CD4-positive, alpha-beta T cell treated with Interleukin-6 for 4 hours (primary cell): ENCODE measurements around the gene S1PR1.
"Not testable (repeated sequence)": the region's sequence is repeated elsewhere in the genome, so short reads cannot be mapped to it uniquely, and the experiment has no call there.

Experiments
- DNase-seq: peaks from one replicate; pipeline ENCODE4 v3.0.0-alpha.2; 2020; ENCODE audit warnings: mixed read lengths

S1PR1 gene

GRCh38 chr1:101236516-101237228 lies at the start of gene S1PR1:
Gene S1PR1, plus strand, starts transcription at chr1:101237019. Its CDS starts 1,966 bp downstream, at chr1:101238985.
- peak; percentile 88 for DNase-seq

DNA sequence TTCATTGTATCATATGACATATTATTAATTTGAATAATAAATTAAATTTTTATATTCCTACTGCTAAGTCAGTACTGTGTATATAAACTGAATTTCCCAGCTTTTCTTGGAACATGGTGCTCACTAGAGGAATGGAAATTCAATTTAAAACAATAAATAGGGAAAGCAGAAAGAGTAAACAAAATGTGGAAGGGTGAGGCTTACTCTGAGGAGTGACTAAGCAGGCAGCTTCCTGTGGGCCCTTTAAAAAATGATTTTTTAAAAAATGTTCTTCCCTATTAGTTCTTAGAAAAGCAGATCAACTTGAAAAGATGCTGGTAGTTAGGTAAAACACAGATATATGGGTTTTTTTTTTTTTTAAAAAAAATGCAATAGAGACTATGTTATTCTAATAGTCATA lies 49.5 kb upstream of the S1PR1 start:
- no peak for DNase-seq

DNA sequence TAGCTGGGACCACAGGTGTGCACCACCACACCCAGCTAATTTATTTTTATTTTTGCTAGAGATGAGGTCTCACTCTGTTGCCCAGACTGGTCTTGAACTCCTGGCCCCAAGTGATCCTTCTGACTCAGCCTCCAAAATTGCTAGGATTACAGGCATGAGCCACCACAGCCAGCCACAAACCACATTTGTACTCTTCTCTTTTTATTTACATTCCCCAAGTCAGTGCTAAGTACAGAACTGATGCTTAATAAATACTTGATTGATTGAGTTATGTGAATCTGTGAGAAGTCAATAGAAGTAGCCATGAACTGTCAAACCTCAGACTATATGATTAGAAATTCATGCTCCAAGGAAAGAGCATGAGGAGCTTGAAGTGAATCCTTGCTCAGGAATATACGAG lies 48.5 kb upstream of the S1PR1 start:
- DNase-seq = no peak

- not testable (repeated sequence) for DNase-seq
Measured at GRCh38 chr1:101188968-101189367, 47.9 kb upstream of the S1PR1 start.

GRCh38 chr1:101190441-101190840 lies 46.4 kb upstream of the S1PR1 start:
- DNase-seq = no peak

DNA sequence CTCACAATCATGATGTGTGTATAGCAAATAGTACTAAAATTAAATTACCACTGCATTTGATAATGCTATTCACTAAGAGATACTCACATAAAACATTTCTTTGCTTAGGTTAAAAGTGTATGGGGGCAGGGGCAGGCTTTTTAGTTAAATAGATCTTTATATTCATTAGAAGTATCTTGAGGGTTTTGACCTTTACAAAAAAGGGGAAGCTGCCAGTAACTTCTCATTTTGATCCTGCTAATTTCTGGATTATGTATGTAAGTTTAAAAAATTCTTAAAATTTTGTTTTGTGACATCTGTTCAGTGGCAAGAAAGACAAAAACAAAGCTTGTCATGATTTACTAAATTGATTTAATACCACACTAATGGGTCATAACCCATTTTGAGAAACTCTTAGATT lies 45.8 kb upstream of the S1PR1 start:
- no peak for DNase-seq

- no peak for DNase-seq
Measured at GRCh38 chr1:101193733-101194169, 43.1 kb upstream of the S1PR1 start.

DNA sequence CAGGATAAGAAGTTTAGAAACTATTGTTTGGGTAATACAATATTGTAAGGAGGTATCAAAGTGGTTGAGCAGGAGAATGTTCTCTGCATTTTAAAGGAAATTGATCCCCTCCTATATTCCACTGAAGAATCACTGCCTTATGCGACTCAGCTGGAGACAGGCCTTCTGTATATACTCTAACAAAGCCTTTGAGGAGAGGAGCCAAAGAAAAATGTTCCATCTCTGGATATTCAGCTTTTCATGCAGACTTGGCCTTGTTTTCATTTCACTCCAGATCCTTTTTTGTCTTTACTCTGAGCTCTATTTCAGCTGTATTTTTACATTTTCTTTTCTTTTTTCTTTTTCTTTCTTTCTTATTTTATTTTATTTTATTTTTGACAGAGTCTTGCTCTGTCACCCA lies 42.1 kb upstream of the S1PR1 start:
- DNase-seq = no peak

- no peak for DNase-seq
Measured at GRCh38 chr1:101196668-101197067, 40.2 kb upstream of the S1PR1 start.

DNA sequence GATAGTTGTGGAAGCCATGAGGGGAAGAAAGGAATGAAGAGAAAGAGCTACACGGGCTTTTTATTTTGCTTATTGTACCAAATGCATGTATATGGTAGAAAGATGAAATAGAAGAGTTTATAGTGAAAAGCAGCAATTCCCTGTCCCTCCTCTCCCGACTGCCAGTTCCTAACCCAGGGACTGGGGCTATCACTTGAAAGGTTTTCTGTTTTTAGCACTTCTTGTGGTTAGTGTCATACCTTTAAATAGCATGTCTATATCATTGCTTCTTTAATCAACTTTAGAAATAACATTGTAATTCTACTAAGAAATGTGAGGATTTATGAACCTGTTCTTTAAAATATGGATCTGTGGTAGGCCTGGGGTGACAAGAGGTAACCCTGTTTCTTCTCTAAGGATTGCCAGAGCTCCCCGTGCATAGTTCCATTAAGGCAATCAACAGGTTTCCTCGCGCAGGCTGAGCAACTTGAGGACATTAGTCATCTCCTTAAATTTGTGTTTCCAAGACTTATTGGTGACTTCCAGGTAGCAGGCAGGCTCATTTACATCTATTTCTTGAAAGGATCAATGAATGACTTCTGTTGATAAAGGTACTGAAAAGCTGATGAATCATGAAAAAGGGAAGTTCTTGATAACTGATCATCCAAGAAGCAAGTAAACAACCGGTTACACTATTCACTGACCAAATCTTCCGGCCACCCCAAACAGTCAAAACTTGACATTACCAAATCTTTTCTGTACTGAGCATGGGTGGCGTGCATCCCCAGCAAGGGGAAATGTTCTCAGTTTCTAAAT lies 37.8 kb upstream of the S1PR1 start:
- DNase-seq = no peak

GRCh38 chr1:101199637-101199982 lies 37.2 kb upstream of the S1PR1 start:
- DNase-seq = no peak

- DNase-seq = no peak
Measured at GRCh38 chr1:101200513-101200912, 36.3 kb upstream of the S1PR1 start.

DNA sequence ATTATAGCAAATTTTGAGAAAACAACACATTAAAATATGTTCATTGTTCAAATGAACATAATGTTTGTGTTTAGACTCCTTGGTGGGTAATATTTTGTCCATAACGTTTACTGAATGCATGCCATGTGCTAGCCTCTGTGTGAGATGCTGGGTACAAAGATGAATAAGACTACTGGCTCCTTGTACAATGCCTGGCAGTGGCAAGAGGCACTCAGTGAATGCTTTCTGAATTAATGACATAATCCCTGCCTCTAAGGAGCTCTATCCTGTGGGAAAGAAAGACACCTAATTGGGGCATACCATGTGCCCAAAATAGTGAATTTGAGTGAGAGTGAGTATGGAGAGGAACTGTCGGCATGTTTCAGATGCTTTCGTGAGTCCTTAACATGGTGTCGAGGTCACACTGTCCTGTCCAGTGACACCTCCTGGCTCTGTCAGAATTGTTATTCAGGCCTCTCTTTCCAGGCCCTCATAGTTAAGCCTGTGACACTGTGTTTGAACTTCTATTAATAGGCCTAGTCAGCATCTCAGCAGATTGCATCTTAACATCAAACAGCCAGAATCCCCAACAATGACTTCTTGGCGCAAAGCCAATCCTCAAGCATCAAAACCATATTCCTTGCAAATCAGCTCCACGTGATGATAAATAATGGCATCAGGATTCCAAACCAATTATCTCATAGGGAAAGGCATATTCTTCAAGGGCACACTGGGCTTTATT lies 32.8 kb upstream of the S1PR1 start:
- no peak for DNase-seq

DNA sequence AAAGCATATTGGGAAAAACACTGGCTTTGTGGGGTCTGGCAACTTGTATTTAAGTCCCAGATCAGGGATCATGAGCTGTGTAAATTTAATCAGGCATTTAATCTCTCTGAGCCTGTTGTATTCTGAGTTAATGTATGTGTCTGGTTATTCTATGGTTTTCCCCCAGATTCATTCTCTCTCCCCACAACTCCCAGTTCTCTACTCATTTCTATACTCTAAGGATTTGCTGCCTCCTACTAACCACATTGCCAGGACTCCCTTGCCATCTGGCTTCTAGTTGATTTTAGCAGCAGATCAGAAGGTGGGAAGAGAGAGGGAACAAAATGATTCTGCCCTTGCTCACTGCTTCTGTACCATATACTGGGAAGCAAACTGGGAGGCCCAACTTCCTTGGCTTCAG lies 31.4 kb upstream of the S1PR1 start:
- DNase-seq = no peak

- not testable (repeated sequence) for DNase-seq
Measured at GRCh38 chr1:101206139-101206538, 30.7 kb upstream of the S1PR1 start.

DNA sequence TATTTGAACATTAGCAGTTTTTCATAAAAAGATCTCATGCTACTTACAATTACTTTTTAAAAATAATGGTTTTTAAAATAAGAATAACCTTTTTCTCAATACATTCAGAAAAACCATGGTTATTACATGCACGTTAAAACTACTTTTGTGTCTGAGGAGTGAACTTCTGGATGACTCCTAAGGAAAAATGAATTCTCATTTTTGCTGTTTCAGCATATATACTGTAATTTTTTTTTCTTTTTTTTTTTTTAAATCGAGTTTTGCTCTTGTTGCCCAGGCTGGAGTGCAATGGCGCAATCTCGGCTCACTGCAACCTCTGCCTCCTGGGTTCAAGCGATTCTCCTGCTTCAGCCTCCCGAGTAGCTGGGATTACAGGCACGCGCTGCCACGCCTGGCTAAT lies 29.5 kb upstream of the S1PR1 start:
- not testable (repeated sequence) for DNase-seq

GRCh38 chr1:101207891-101208290 lies 28.9 kb upstream of the S1PR1 start:
- no peak for DNase-seq

DNA sequence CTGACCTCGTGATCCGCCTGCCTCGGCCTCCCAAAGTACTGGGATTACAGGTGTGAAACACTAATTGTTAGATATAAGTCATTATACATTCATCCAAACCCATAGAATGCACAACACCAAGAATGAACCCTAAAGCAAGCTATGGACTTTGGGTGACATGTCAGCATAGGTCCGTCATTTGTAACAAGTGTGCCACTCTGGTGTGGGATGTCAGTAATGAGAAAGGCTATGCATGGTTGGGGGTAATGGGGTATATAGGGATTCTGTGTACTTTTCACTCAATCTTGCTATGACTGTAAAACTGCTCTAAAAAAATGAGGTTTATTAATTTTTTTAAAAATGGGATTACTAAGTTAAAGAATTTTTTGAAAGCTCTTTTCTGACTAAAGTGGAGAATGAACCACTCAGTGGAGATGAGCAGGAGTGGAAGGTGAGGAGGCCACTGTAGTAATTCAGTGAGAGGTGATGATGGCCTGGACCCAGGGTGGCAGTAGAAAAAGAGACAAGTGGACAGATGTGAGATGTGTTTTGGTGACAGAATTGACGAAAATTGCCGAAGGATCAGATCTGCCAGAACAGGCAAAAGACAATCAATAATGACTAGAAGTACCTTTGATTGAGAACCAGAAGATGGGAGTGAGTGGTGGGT lies 21.3 kb upstream of the S1PR1 start:
- no peak for DNase-seq

DNA sequence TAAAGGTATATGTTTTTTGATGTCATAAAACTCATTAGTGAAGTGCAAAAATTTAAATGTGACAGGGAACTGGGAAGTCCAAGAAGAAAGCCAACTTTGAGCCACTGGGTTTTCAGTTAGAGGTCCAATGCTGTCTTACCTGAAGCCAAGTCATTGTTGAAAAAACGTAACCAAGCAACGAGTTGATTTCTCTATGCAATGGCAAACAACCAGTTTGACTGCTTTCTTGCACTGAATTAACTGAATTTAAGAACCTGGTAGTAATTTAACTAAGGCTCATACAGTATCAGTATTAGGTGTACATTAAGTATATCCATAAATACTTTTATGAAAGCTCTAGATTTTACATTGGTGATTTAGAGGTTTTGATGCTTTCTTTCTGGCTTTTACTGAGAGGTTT lies 20.2 kb upstream of the S1PR1 start:
- DNase-seq = no peak

GRCh38 chr1:101217148-101217547 lies 19.7 kb upstream of the S1PR1 start:
- no peak for DNase-seq

- not testable (repeated sequence) for DNase-seq
Measured at GRCh38 chr1:101218968-101219367, 17.9 kb upstream of the S1PR1 start.

GRCh38 chr1:101219924-101220870 lies 16.6 kb upstream of the S1PR1 start:
- no peak for DNase-seq
